Neural cell (in vitro differentiated cells): Measurements from ENCODE around the gene SPATA9. TPM values are rescaled to one million over a fixed set of nuclear protein-coding genes. Genes with fewer than 3 reads are reported as not detected.

Source experiments
- H2AFZ ChIP-seq: fragments of 200-600, 300-800 bp; sonication (generic), shearing (Covaris generic); 2 replicates; pipeline ENCODE4 v1.6.0; 2014; ENCODE audit warnings: low read depth, mild to moderate bottlenecking, antibody characterized with exemption, low read length, moderate library complexity
- H3F3A ChIP-seq: fragments of 200-600 bp; shearing (Covaris generic); 2 replicates; pipeline ENCODE4 v1.6.1; 2016; ENCODE audit warnings: mild to moderate bottlenecking, moderate library complexity, mixed read lengths, antibody characterized with exemption, low read length; ENCODE audit not compliant: insufficient read depth, poor library complexity, severe bottlenecking
- H3K27ac ChIP-seq: fragments of 200-600, 300-800 bp; sonication (generic), shearing (Covaris generic); 2 replicates; pipeline ENCODE4 v1.5.1; 2014; ENCODE audit warnings: mild to moderate bottlenecking, low read length, moderate library complexity
- H3K27me3 ChIP-seq: fragments of 300-800, 200-600 bp; sonication (generic), shearing (Covaris generic); 2 replicates; pipeline ENCODE4 v1.6.0; 2014; ENCODE audit warnings: mild to moderate bottlenecking, low read depth, low read length, moderate library complexity; ENCODE audit not compliant: insufficient read depth
- H3K36me3 ChIP-seq: fragments of 300-800, 200-600 bp; sonication (generic), shearing (Covaris generic); 2 replicates; pipeline ENCODE4 v1.5.1; 2014; ENCODE audit warnings: mild to moderate bottlenecking, antibody characterized with exemption, low read length, moderate library complexity; ENCODE audit not compliant: insufficient read depth
- H3K4me2 ChIP-seq: fragments of 300-800, 200-600 bp; sonication (generic), shearing (Covaris generic); 2 replicates; pipeline ENCODE4 v1.6.0; 2014; ENCODE audit warnings: mild to moderate bottlenecking, low read length
- H3K4me3 ChIP-seq: fragments of 300-800, 200-600 bp; sonication (generic), shearing (Covaris generic); 2 replicates; pipeline ENCODE4 v1.5.1; 2014; ENCODE audit warnings: mild to moderate bottlenecking, low read length, moderate library complexity
- H3K79me2 ChIP-seq: fragments of 200-600 bp; shearing (Covaris generic); replicated peaks from 2 replicates; pipeline ENCODE4 v1.6.0; 2014; ENCODE audit warnings: mild to moderate bottlenecking, low read length, moderate library complexity; ENCODE audit not compliant: insufficient read depth
- H3K9ac ChIP-seq: fragments of 300-800, 200-600 bp; sonication (generic), shearing (Covaris generic); 2 replicates; pipeline ENCODE4 v1.6.1; 2016; ENCODE audit warnings: mild to moderate bottlenecking, low read length, mixed read lengths
- H3K9me2 ChIP-seq: fragments of 200-600 bp; shearing (Covaris generic); 2 replicates; pipeline ENCODE4 v1.6.1; 2016; ENCODE audit warnings: mild to moderate bottlenecking, low read length, mixed read lengths; ENCODE audit not compliant: insufficient read depth
- H3K9me3 ChIP-seq: fragments of 200-600, 300-800 bp; sonication (generic), shearing (Covaris generic); 2 replicates; pipeline ENCODE4 v1.6.1; 2016; ENCODE audit warnings: mild to moderate bottlenecking, mixed run types, low read length, moderate library complexity, mixed read lengths
- H4K20me1 ChIP-seq: fragments of 200-600 bp; shearing (Covaris generic); 2 replicates; pipeline ENCODE4 v1.6.1; 2016; ENCODE audit warnings: mild to moderate bottlenecking, mixed run types; ENCODE audit not compliant: insufficient read depth
- CTCF ChIP-seq: fragments of 450-650 bp; IDR thresholded peaks from 2 replicates; pipeline ENCODE4 v1.5.1; 2014; ENCODE audit warnings: antibody characterized with exemption, mild to moderate bottlenecking, moderate library complexity; ENCODE audit not compliant: poor library complexity, severe bottlenecking
- EP300 ChIP-seq: fragments of 450-650 bp; conservative IDR thresholded peaks from 2 replicates; pipeline ENCODE4 v1.6.1; 2014; ENCODE audit warnings: antibody characterized with exemption, mild to moderate bottlenecking, moderate library complexity; ENCODE audit not compliant: poor library complexity, severe bottlenecking
- EZH2 ChIP-seq: fragments of 200-600, 300-800 bp; shearing (Covaris generic), sonication (generic); IDR thresholded peaks from 2 replicates; pipeline ENCODE4 v1.6.1; 2014; ENCODE audit warnings: antibody characterized with exemption, low read length, borderline replicate concordance, mild to moderate bottlenecking; ENCODE audit not compliant: insufficient read depth, poor library complexity, severe bottlenecking
- MXI1 ChIP-seq: fragments of 450-650 bp; conservative IDR thresholded peaks from 2 replicates; pipeline ENCODE4 v1.6.1; 2014; ENCODE audit warnings: antibody characterized with exemption, mild to moderate bottlenecking; ENCODE audit not compliant: poor library complexity, severe bottlenecking
- POLR2AphosphoS5 ChIP-seq: IDR thresholded peaks from 2 replicates; pipeline ENCODE4 v1.6.1; 2012
- RAD21 ChIP-seq: fragments of 450-650 bp; conservative IDR thresholded peaks from 2 replicates; pipeline ENCODE4 v1.6.1; 2014; ENCODE audit warnings: antibody characterized with exemption, mild to moderate bottlenecking, moderate library complexity
- REST ChIP-seq: IDR thresholded peaks from 2 replicates; pipeline ENCODE4 v1.6.1; 2012; ENCODE audit warnings: borderline replicate concordance
- SMC3 ChIP-seq: fragments of 450-650 bp; conservative IDR thresholded peaks from 2 replicates; pipeline ENCODE4 v1.6.1; 2014; ENCODE audit warnings: antibody characterized with exemption, mild to moderate bottlenecking, moderate library complexity; ENCODE audit not compliant: poor library complexity
- TAF1 ChIP-seq: IDR thresholded peaks from 2 replicates; pipeline ENCODE4 v1.6.1; 2012; ENCODE audit warnings: low read depth
- polyA plus RNA-seq: library from polyadenylated mRNA; depleted of rRNA; stranded (reverse); fragments of >200 nt; gene quantifications from 2 replicates; pipeline ENCODE4 v1.2.3, GENCODE V29; 2014

SPATA9 gene
- polyA plus RNA-seq, 1 donor from 2014 or later = 5.8 TPM

DNA sequence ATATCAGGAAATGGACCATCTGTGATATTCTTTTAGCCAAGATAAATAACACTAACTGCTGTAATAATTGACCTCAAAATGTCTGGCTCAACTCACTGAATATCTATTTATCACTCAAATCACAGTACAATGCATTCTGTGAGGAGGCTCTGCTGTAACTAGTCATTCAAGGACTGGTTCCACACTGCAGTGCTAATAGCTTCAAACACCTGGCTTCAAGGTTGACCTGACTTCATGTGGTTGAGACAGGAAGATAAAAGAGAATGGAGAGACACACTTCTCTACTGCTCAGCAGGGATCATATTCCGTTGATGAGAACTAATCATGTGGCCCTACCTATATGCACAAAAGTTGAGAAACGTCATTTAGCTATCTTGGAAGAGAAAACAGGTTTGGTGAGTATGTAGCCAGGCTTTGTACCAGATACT lies 45.0 kb upstream of the SPATA9 start:
- Histone ChIP-seq H2AFZ (no peak overlapping the region), H3K9ac (no peak overlapping the region), H3K9me3 (no peaks in the 10 kb centered on the region), H4K20me1 (no peaks in the 10 kb centered on the region), H3F3A (no peaks in the 10 kb centered on the region), H3K27ac (no peak overlapping the region), H3K9me2 (no peaks in the 10 kb centered on the region), H3K4me2 (no peak overlapping the region), H3K4me3 (no peak overlapping the region), H3K27me3 (peaks cover 24% of the 10 kb centered on the region), H3K36me3 (no peaks in the 10 kb centered on the region), H3K79me2 (peaks cover 4% of the 10 kb centered on the region)
- TF ChIP-seq TAF1 (no peak), REST (no peak), POLR2AphosphoS5 (no peak), EP300 (no peak), RAD21 (no peak), EZH2 (no peak), SMC3 (no peak), MXI1 (no peak), CTCF (no peak)

- Histone ChIP-seq H3K36me3 (no peaks in the 10 kb centered on the region), H3K27me3 (peaks cover 17% of the 10 kb centered on the region), H3F3A (no peaks in the 10 kb centered on the region), H3K9ac (no peak overlapping the region), H3K27ac (no peak overlapping the region), H3K9me2 (no peaks in the 10 kb centered on the region), H3K9me3 (no peaks in the 10 kb centered on the region), H3K4me3 (no peak overlapping the region), H3K79me2 (peaks cover under 1% of the 10 kb centered on the region), H2AFZ (no peak overlapping the region), H4K20me1 (no peaks in the 10 kb centered on the region), H3K4me2 (no peak overlapping the region)
- TF ChIP-seq MXI1 (no peak), EZH2 (no peak), POLR2AphosphoS5 (no peak), SMC3 (no peak), RAD21 (no peak), CTCF (no peak)
Measured at GRCh38 chr5:95726811-95727763, 44.3 kb upstream of the SPATA9 start.
